ENCODE data around the gene CPEB2. TPM values are rescaled to one million over a fixed set of nuclear protein-coding genes. Genes with fewer than 3 reads are reported as not detected.
A peak's percentile ranks its signal among the peaks of the same experiment; 100 is the strongest.

CPEB2 gene
- total and polyA plus RNA-seq, 9 of the 15 experiments (the other 6 are each of a cell fraction or from before 2014, with no cell fraction given): 0.39 to 3.0 (median 1.4) TPM

GRCh38 chr4:14994242-14994641, 8.0 kb upstream of the CPEB2 start (continued):
- TF ChIP-seq MIER1 (IDR thresholded peaks at IDR 0.05; ENCODE audit: low read depth): no peak
- no peak for TF ChIP-seq ARID3B (CRISPR knock-in tag; IDR thresholded peaks at IDR 0.05; ENCODE audit: borderline replicate concordance)
- TF ChIP-seq, protein P1, sequence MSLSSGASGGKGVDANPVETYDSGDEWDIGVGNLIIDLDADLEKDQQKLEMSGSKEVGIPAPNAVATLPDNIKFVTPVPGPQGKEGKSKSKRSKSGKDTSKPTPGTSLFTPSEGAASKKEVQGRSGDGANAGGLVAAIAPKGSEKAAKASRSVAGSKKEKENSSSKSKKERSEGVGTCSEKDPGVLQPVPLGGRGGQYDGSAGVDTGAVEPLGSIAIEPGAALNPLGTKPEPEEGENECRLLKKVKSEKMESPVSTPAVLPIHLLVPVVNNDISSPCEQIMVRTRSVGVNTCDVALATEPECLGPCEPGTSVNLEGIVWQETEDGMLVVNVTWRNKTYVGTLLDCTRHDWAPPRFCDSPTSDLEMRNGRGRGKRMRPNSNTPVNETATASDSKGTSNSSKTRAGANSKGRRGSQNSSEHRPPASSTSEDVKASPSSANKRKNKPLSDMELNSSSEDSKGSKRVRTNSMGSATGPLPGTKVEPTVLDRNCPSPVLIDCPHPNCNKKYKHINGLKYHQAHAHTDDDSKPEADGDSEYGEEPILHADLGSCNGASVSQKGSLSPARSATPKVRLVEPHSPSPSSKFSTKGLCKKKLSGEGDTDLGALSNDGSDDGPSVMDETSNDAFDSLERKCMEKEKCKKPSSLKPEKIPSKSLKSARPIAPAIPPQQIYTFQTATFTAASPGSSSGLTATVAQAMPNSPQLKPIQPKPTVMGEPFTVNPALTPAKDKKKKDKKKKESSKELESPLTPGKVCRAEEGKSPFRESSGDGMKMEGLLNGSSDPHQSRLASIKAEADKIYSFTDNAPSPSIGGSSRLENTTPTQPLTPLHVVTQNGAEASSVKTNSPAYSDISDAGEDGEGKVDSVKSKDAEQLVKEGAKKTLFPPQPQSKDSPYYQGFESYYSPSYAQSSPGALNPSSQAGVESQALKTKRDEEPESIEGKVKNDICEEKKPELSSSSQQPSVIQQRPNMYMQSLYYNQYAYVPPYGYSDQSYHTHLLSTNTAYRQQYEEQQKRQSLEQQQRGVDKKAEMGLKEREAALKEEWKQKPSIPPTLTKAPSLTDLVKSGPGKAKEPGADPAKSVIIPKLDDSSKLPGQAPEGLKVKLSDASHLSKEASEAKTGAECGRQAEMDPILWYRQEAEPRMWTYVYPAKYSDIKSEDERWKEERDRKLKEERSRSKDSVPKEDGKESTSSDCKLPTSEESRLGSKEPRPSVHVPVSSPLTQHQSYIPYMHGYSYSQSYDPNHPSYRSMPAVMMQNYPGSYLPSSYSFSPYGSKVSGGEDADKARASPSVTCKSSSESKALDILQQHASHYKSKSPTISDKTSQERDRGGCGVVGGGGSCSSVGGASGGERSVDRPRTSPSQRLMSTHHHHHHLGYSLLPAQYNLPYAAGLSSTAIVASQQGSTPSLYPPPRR (CRISPR knock-in tag; IDR thresholded peaks at IDR 0.05; ENCODE audit: borderline replicate concordance): no peak
- no peak for TF ChIP-seq STAT5B (CRISPR knock-in tag; IDR thresholded peaks at IDR 0.05)
- TF ChIP-seq, protein P2, sequence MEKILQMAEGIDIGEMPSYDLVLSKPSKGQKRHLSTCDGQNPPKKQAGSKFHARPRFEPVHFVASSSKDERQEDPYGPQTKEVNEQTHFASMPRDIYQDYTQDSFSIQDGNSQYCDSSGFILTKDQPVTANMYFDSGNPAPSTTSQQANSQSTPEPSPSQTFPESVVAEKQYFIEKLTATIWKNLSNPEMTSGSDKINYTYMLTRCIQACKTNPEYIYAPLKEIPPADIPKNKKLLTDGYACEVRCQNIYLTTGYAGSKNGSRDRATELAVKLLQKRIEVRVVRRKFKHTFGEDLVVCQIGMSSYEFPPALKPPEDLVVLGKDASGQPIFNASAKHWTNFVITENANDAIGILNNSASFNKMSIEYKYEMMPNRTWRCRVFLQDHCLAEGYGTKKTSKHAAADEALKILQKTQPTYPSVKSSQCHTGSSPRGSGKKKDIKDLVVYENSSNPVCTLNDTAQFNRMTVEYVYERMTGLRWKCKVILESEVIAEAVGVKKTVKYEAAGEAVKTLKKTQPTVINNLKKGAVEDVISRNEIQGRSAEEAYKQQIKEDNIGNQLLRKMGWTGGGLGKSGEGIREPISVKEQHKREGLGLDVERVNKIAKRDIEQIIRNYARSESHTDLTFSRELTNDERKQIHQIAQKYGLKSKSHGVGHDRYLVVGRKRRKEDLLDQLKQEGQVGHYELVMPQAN (IDR thresholded peaks at IDR 0.05; ENCODE audit: borderline replicate concordance): no peak
- TF ChIP-seq SNAPC5 (CRISPR knock-in tag; IDR thresholded peaks at IDR 0.05): no peak
- TF ChIP-seq C11orf30 (IDR thresholded peaks at IDR 0.05; ENCODE audit: low read depth): 0 out of 2 replicates have a peak, but pooled peaks have one; percentile 4
- TF ChIP-seq, protein P3, sequence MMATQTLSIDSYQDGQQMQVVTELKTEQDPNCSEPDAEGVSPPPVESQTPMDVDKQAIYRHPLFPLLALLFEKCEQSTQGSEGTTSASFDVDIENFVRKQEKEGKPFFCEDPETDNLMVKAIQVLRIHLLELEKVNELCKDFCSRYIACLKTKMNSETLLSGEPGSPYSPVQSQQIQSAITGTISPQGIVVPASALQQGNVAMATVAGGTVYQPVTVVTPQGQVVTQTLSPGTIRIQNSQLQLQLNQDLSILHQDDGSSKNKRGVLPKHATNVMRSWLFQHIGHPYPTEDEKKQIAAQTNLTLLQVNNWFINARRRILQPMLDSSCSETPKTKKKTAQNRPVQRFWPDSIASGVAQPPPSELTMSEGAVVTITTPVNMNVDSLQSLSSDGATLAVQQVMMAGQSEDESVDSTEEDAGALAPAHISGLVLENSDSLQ (IDR thresholded peaks at IDR 0.05): peak; percentile 56
- TF ChIP-seq, protein P4, sequence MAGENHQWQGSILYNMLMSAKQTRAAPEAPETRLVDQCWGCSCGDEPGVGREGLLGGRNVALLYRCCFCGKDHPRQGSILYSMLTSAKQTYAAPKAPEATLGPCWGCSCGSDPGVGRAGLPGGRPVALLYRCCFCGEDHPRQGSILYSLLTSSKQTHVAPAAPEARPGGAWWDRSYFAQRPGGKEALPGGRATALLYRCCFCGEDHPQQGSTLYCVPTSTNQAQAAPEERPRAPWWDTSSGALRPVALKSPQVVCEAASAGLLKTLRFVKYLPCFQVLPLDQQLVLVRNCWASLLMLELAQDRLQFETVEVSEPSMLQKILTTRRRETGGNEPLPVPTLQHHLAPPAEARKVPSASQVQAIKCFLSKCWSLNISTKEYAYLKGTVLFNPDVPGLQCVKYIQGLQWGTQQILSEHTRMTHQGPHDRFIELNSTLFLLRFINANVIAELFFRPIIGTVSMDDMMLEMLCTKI (IDR thresholded peaks at IDR 0.05; ENCODE audit: partially characterized antibody): no peak
- TF ChIP-seq ZFX (CRISPR knock-in tag; IDR thresholded peaks at IDR 0.05): no peak
